Panc1 (cell line): ENCODE results near the gene FAM163B.

ENCODE experiments used
- CTCF ChIP-seq: fragments of 450-650 bp; IDR thresholded peaks from 2 replicates; pipeline ENCODE4 v1.5.1; 2017; ENCODE audit warnings: mild to moderate bottlenecking
- SIN3A ChIP-seq: IDR thresholded peaks from 2 replicates; pipeline ENCODE4 v1.6.1; 2012; ENCODE audit warnings: low read depth, mild to moderate bottlenecking, low read length, moderate library complexity, borderline replicate concordance; ENCODE audit not compliant: insufficient read depth
- TCF7L2 ChIP-seq: IDR thresholded peaks from 2 replicates; pipeline ENCODE4 v1.6.1; 2011; ENCODE audit warnings: mild to moderate bottlenecking, low read depth, low read length, inconsistent platforms

- TF ChIP-seq CTCF: no peak
- no peak for TF ChIP-seq SIN3A
- no peak for TF ChIP-seq TCF7L2
Observed at GRCh38 chr9:133613432-133613831, 4.2 kb upstream of the FAM163B start.
